ENCODE measurements around the gene LCLAT1.

DNA sequence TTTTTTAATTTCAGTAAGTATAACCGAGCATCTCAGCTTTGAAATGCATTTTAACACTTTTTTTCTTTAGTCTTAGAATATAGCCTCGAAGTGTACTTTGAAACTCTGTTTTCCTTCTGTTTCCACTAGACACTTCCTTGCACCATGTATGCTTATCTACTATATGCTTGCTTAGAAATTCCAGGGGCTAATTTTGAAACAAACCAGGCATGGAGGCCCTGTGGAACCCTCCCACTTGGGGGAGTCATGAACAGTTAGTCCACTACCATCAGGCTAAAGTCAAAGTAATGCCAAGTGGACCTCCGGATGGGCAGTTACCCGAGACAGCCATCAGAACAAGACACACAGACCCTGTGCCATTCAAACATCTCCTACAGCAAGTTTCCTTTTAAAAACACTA, 120.3 kb downstream of the LCLAT1 start:
- TF ChIP-seq, protein P1, sequence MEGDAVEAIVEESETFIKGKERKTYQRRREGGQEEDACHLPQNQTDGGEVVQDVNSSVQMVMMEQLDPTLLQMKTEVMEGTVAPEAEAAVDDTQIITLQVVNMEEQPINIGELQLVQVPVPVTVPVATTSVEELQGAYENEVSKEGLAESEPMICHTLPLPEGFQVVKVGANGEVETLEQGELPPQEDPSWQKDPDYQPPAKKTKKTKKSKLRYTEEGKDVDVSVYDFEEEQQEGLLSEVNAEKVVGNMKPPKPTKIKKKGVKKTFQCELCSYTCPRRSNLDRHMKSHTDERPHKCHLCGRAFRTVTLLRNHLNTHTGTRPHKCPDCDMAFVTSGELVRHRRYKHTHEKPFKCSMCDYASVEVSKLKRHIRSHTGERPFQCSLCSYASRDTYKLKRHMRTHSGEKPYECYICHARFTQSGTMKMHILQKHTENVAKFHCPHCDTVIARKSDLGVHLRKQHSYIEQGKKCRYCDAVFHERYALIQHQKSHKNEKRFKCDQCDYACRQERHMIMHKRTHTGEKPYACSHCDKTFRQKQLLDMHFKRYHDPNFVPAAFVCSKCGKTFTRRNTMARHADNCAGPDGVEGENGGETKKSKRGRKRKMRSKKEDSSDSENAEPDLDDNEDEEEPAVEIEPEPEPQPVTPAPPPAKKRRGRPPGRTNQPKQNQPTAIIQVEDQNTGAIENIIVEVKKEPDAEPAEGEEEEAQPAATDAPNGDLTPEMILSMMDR (conservative IDR thresholded peaks at IDR 0.05), result no peak
- TF ChIP-seq ZFX (IDR thresholded peaks at IDR 0.05), result no peak
